WERI-Rb-1 (cell line): ENCODE data around the gene MSRB3.

Experiments used
- DNase-seq: peaks from one replicate; pipeline ENCODE4 v3.0.0-alpha.2; 2020
- H3K27ac ChIP-seq: fragments of 250-450 bp; sonication (Bioruptor Pico); 2 replicates; pipeline ENCODE4 v1.5.1; 2020; ENCODE audit warnings: mild to moderate bottlenecking, moderate library complexity
- H3K27me3 ChIP-seq: fragments of 250-450 bp; sonication (Bioruptor Pico); 2 replicates; pipeline ENCODE4 v1.5.1; 2021; ENCODE audit warnings: mild to moderate bottlenecking, low read depth, moderate library complexity; ENCODE audit not compliant: insufficient read depth, severe bottlenecking
- H3K36me3 ChIP-seq: fragments of 250-450 bp; sonication (Bioruptor Pico); 2 replicates; pipeline ENCODE4 v1.5.1; 2020; ENCODE audit warnings: mild to moderate bottlenecking, moderate library complexity
- H3K4me3 ChIP-seq: 2 replicates; pipeline ENCODE4 v1.5.1; 2011; ENCODE audit warnings: low read depth, mild to moderate bottlenecking, control low read depth, low read length
- H3K9me3 ChIP-seq: fragments of 250-450 bp; sonication (Bioruptor Pico); 2 replicates; pipeline ENCODE4 v1.5.1; 2021; ENCODE audit warnings: mild to moderate bottlenecking, moderate library complexity; ENCODE audit not compliant: severe bottlenecking
- TF ChIP-seq, protein P1 (sequence below): IDR thresholded peaks from 2 replicates; pipeline ENCODE4 v1.5.1; 2011; ENCODE audit warnings: low read depth, mild to moderate bottlenecking, control low read depth, inconsistent platforms, low read length

Gene MSRB3

DNA sequence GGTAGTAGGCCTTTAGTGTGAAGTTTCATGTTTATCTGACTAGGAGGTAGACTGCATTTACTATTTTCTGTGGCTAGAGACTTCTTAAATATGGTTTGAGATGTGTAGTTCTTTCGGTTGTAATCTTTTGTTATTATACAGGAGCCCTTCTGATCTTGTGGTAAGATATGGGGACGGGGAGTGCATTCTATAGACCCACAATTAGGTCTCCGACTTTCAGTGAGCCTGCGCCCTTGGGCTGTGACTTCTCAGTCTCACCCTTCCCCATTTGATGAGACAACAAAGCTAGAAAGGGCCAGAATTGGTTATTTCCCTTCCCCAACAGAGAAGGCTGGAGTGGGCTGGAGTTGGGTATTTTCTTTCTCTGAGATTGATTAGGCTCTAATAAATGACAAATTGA is 130.0 kb downstream of the MSRB3 start:
- no peaks in the 10 kb centered on the region for H3K27me3 ChIP-seq
- TF ChIP-seq, protein P1, sequence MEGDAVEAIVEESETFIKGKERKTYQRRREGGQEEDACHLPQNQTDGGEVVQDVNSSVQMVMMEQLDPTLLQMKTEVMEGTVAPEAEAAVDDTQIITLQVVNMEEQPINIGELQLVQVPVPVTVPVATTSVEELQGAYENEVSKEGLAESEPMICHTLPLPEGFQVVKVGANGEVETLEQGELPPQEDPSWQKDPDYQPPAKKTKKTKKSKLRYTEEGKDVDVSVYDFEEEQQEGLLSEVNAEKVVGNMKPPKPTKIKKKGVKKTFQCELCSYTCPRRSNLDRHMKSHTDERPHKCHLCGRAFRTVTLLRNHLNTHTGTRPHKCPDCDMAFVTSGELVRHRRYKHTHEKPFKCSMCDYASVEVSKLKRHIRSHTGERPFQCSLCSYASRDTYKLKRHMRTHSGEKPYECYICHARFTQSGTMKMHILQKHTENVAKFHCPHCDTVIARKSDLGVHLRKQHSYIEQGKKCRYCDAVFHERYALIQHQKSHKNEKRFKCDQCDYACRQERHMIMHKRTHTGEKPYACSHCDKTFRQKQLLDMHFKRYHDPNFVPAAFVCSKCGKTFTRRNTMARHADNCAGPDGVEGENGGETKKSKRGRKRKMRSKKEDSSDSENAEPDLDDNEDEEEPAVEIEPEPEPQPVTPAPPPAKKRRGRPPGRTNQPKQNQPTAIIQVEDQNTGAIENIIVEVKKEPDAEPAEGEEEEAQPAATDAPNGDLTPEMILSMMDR: no peak
- H3K36me3 ChIP-seq: no peaks in the 10 kb centered on the region
- no peaks in the 10 kb centered on the region for H3K9me3 ChIP-seq
- H3K4me3 ChIP-seq: no peak overlapping the region
- H3K27ac ChIP-seq: no peak overlapping the region
- DNase-seq: no peak

DNA sequence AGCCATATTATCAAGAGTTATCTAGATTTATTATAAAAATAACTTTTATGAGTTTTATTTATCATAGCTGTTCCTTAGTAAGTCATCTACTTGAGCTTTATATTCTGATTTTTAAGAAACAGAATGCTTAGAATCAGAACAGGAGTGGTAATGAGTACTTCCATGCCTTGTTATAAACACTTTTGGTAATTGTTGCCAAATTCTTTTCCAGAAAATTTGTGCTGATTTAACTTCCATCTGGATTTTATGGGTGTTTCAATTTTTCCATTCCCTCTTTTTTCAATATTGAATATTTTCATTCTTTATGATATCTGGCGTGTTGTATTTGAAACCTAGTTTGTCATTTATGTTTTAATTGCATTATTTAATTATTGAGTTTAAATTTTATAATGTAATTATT is 131.2 kb downstream of the MSRB3 start:
- no peak for DNase-seq
- H3K9me3 ChIP-seq: no peaks in the 10 kb centered on the region
- TF ChIP-seq, protein P1: no peak
- no peak overlapping the region for H3K27ac ChIP-seq
- H3K36me3 ChIP-seq: no peaks in the 10 kb centered on the region
- no peak overlapping the region for H3K4me3 ChIP-seq
- H3K27me3 ChIP-seq: no peaks in the 10 kb centered on the region

DNA sequence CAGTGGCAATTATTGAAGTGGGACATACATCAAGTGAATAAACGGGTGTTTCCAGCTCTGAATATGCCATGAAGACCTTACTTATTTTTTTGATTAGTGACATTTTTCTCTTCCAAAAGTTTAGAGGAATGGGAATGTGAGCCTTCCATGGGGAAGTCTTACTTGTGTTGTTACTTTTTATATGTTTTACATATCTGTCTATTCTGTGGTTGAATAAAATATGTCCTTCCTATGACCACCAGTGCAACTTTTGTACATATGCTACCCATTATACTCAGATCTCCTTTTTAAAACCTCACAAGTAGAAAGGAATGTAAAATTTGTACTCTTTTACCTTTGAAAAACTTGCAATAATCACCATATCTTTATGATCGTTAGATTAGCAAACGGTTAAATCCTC is 132.7 kb downstream of the MSRB3 start:
- no peak overlapping the region for H3K27ac ChIP-seq
- DNase-seq: no peak
- H3K27me3 ChIP-seq: no peaks in the 10 kb centered on the region
- no peaks in the 10 kb centered on the region for H3K36me3 ChIP-seq
- no peaks in the 10 kb centered on the region for H3K9me3 ChIP-seq
- TF ChIP-seq, protein P1: no peak
- H3K4me3 ChIP-seq: no peak overlapping the region

DNA sequence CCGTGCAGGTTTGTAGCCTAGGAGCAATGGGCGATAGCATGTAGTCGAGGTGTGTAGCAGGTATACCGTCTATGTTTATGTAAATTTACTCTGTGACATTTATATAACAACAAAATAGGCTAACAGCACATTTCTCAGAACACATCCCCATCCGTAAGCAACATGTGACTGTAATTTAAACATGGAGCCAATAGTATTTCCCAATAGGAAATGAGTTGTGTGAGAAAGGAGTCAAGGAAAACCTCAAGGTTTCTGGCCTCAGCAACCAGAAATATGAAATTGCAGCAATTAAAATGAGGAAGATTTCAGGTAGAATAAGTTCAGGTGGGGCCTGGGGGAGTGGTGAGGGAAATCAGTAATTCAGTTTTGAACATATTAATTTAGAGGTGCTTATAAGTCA is 136.0 kb downstream of the MSRB3 start:
- Histone ChIP-seq H3K4me3 (no peak overlapping the region), H3K27ac (no peak overlapping the region), H3K27me3 (no peaks in the 10 kb centered on the region), H3K9me3 (no peaks in the 10 kb centered on the region), H3K36me3 (no peaks in the 10 kb centered on the region)
- no peak for DNase-seq
- TF ChIP-seq, protein P1: no peak

DNA sequence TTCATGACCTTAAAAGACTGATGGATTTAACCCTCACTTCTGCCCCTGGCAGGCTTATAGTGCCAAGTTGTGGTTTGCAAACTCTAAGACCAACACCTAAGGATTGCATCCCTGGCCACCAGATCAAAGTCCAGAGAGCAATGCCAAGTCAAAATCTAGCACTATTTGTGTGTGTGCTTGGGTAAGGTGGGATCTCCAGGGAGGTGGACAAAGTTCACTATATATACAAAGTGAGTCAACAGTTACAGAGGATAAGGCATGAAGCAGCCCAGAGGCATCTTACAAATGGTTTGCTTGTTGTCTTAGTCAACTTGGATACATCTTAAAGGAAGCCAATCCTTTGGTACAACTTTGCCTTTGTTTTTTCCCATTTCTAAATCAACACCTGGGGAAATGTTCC is 137.3 kb downstream of the MSRB3 start:
- TF ChIP-seq, protein P1: no peak
- no peaks in the 10 kb centered on the region for H3K27me3 ChIP-seq
- no peak overlapping the region for H3K27ac ChIP-seq
- no peak overlapping the region for H3K4me3 ChIP-seq
- no peak for DNase-seq
- no peaks in the 10 kb centered on the region for H3K36me3 ChIP-seq
- H3K9me3 ChIP-seq: no peaks in the 10 kb centered on the region

DNA sequence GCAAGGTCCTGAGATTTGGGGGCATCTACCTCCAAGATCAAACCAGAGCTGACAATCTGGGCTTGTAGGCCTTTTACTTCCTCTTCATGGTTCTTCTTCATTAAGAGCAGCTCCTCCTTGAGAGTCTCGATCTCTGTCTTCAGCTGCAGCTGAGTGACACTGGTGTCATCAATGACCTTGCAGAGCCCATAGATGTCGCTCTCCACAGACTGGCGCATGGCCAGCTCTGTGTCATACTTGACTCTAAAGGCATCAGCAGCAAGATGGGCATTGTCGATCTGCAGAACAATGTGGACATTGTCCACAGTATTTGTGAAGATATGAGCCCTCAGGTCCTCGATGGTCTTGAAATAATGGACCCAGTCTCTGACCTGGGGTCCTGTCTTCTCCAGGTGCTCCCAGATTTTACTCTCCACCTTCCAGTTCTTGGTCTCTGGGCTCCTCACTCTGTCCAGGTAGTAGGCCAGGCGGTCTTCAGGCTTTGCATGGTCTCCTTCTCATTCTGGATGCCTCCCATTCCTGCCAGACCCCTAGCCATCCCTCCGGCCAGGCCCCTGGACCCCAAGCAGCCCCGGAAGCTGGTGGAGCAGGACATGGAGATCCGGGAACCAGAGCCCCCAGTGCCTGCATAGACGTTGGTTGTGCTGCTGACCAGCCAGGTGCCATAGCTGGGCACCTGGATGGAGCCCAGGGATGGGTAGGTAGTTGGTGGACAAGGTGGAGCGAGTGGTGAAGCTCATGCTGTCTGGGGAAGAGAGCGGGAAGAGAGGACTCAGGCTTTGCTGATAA is 141.0 kb downstream of the MSRB3 start:
- no peak for DNase-seq
- no peaks in the 10 kb centered on the region for H3K27me3 ChIP-seq
- TF ChIP-seq, protein P1: no peak

More for the DNA sequence above, 141.0 kb downstream of the MSRB3 start:
- Histone ChIP-seq H3K9me3 (no peaks in the 10 kb centered on the region), H3K27ac (no peak overlapping the region), H3K4me3 (no peak overlapping the region), H3K36me3 (no peaks in the 10 kb centered on the region)
